ENCODE measurements around the gene FTL. TPM values are rescaled to one million over a fixed set of nuclear protein-coding genes. Genes with fewer than 3 reads are reported as not detected.

The FTL gene
- total RNA-seq, 1 donor from 2014 or later, result 908 TPM

DNA sequence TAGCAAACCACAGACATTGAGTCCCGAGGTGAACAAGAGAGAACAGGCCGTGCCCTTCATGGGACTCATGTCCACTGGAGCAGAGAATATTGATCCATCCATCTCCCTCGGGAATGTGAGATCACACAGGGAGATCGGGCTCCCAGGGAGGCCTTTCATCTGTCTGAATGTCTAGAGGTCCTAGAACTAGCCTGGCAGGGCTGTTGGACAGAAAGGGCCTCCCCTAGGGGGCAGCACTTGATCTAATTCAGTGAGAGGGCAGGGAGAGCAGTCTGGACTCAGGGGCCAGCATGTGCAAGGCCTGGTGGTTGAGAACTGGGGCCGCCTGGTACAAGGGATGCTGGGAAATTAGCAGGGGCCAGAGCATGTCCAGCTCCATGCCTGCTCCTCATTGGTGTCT, 32.9 kb downstream of the FTL start:
- Mint-ChIP-seq H3K4me1 (peaks cover 37% of the 10 kb centered on the region), H3K27ac (ENCODE audit: unreplicated experiment) (peak overlapping the region; percentile 65), H3K36me3 (ENCODE audit: low read depth) (peaks cover 2% of the 10 kb centered on the region), H3K9me3 (no peaks in the 10 kb centered on the region), H3K4me3 (peak overlapping the region; percentile 64), H3K27me3 (ENCODE audit: low read depth) (no peaks in the 10 kb centered on the region)
- TF ChIP-seq, protein P1, sequence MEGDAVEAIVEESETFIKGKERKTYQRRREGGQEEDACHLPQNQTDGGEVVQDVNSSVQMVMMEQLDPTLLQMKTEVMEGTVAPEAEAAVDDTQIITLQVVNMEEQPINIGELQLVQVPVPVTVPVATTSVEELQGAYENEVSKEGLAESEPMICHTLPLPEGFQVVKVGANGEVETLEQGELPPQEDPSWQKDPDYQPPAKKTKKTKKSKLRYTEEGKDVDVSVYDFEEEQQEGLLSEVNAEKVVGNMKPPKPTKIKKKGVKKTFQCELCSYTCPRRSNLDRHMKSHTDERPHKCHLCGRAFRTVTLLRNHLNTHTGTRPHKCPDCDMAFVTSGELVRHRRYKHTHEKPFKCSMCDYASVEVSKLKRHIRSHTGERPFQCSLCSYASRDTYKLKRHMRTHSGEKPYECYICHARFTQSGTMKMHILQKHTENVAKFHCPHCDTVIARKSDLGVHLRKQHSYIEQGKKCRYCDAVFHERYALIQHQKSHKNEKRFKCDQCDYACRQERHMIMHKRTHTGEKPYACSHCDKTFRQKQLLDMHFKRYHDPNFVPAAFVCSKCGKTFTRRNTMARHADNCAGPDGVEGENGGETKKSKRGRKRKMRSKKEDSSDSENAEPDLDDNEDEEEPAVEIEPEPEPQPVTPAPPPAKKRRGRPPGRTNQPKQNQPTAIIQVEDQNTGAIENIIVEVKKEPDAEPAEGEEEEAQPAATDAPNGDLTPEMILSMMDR (conservative IDR thresholded peaks at IDR 0.05), result peak; percentile 62
- DNase-seq (ENCODE audit: low read depth, low spot score), result peak; percentile 74

DNA sequence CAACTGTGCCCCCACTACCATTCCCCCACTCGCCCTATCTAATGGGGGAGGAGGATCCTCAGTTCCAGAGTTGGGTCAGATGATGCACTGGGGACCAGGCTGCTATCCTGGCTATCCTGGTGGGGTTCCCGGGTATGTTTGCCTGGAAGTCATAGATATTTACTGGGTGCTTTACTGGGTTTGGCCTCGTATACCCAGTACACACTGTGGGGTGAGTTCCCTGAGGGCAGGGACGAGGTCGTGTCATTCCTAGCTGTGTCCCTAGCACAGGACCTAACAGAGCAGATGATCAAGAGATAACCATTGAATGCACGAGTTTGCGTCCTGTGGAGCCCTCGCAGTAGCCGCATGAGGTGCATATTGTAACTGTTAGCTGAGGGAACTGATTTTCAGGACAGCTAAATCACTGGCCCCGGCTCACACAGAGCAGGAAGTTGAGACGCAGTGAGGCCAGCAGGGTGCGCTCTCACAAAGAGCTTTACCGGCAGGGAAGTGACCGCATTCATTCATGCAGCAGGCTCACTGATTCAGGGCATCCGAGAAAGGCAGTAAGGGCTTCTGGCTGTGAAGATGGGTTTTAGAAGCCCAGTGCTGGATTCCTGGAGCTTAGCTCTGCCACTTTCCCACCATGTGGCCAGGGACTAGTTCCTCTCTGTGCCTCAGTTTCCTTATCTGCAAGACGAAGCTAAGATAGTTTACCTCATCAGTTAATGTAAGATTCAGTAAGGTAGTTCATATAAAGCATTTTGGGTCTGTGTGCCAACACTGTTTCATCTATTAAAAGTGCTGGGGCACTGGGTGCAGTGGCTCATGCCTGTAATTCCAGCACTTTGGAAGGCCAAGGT, 34.6 kb downstream of the FTL start:
- H3K27me3 Mint-ChIP-seq (ENCODE audit: low read depth), result no peaks in the 10 kb centered on the region
- TF ChIP-seq, protein P1 (conservative IDR thresholded peaks at IDR 0.05), result peak; percentile 76
- H3K4me1 Mint-ChIP-seq, result peaks cover 26% of the 10 kb centered on the region
- peak overlapping the region; percentile 72 for H3K4me3 Mint-ChIP-seq
- H3K36me3 Mint-ChIP-seq (ENCODE audit: low read depth), result peaks cover 4% of the 10 kb centered on the region
- H3K9me3 Mint-ChIP-seq, result no peaks in the 10 kb centered on the region
- H3K27ac Mint-ChIP-seq (ENCODE audit: unreplicated experiment), result peak overlapping the region; percentile 67
- DNase-seq (ENCODE audit: low read depth, low spot score), result peak; percentile 75

DNA sequence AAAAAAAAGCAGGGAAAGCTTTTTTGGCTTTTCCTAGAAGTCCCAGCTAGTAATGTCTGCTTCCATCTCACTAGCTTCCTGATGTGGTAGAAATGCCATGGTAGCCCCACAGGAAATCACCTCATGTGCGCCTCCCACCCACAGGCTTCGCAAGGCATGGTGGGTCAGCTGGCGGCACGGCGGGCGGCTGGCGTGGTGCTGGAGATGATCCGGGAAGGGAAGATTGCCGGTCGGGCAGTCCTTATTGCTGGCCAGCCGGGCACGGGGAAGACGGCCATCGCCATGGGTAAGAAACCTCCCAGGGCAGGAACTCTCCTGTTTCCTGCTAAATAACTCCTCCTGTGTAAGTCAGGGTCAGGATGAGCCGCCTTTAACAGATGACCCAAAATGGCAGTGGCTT, 39.0 kb downstream of the FTL start:
- TF ChIP-seq, protein P1 (conservative IDR thresholded peaks at IDR 0.05), result no peak
- Mint-ChIP-seq H3K4me3 (no peak overlapping the region), H3K27ac (ENCODE audit: unreplicated experiment) (no peak overlapping the region), H3K9me3 (no peaks in the 10 kb centered on the region), H3K36me3 (ENCODE audit: low read depth) (peaks cover 6% of the 10 kb centered on the region), H3K4me1 (peaks cover 8% of the 10 kb centered on the region), H3K27me3 (ENCODE audit: low read depth) (no peaks in the 10 kb centered on the region)
- DNase-seq (ENCODE audit: low read depth, low spot score), result no peak

DNA sequence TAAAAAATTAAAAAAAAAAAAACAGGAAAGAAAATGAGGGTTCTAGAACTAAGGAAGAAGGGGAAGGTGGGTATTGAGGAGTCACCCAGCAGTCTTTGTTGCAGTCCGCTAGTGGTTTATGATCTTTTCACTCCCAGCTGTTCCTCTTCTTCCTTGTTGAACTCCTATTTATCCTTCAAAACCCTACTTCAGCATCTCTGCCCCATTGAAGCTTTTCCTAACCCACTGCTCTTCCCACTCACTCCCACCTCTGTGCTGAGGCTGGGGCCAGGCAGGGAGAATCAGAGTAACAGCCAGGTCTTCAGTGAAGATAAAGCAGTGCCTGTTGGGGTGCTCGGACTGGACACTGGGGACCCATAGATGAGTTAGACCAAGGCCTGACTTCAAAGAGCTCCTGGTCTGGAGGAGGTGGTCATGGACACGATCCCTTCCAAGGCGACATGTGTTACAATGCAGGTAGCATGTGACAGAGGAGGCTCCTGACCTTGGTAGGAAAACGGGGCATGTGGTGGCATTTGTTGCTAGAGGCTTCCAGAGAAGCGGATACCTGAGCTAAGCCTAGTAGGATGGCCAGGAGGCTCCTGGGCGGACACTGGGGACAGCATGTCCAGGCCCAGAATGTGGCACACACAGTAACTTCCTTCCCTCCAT, 40.0 kb downstream of the FTL start:
- no peak overlapping the region for H3K4me3 Mint-ChIP-seq
- peak overlapping the region; percentile 19 for H3K27ac Mint-ChIP-seq (ENCODE audit: unreplicated experiment)
- TF ChIP-seq, protein P1 (conservative IDR thresholded peaks at IDR 0.05), result no peak
- DNase-seq (ENCODE audit: low read depth, low spot score), result no peak
- H3K9me3 Mint-ChIP-seq, result no peaks in the 10 kb centered on the region
- peaks cover 4% of the 10 kb centered on the region for H3K36me3 Mint-ChIP-seq (ENCODE audit: low read depth)
- H3K4me1 Mint-ChIP-seq, result no peaks in the 10 kb centered on the region
- H3K27me3 Mint-ChIP-seq (ENCODE audit: low read depth), result no peaks in the 10 kb centered on the region

DNA sequence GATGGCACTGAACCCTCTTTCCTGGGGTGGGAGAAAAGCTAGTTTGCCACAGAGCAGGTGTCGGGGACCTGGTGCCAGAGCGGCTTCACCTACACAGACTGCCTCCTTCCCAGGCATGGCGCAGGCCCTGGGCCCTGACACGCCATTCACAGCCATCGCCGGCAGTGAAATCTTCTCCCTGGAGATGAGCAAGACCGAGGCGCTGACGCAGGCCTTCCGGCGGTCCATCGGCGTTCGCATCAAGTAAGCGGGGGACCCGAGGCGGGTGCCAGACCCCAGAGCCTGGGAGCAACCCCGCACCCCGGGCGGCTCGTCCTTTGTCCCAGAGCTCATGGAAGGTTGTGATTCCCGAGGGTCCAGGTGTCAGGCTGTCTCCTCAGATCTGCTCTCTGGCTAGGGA, 41.8 kb downstream of the FTL start:
- H3K9me3 Mint-ChIP-seq, result no peaks in the 10 kb centered on the region
- no peaks in the 10 kb centered on the region for H3K4me1 Mint-ChIP-seq
- TF ChIP-seq, protein P1 (conservative IDR thresholded peaks at IDR 0.05), result no peak
- H3K36me3 Mint-ChIP-seq (ENCODE audit: low read depth), result peaks cover 7% of the 10 kb centered on the region
- H3K27ac Mint-ChIP-seq (ENCODE audit: unreplicated experiment), result no peak overlapping the region
- no peak overlapping the region for H3K4me3 Mint-ChIP-seq
- no peak for DNase-seq (ENCODE audit: low read depth, low spot score)
- H3K27me3 Mint-ChIP-seq (ENCODE audit: low read depth), result no peaks in the 10 kb centered on the region
